Subcutaneous adipose tissue (tissue), 4 donors: Measurements from ENCODE around the gene FN3KRP. TPM values are rescaled to one million over a fixed set of nuclear protein-coding genes. Genes with fewer than 3 reads are reported as not detected.

Experiments
- total RNA-seq, 4 donors: library from RNA; depleted of rRNA; stranded (reverse); fragments of >200 nt; gene quantifications; one replicate each; pipeline ENCODE4 v1.1.0, GENCODE V29; 2016
- TF ChIP-seq, protein P1 (sequence below): fragments of 450-650 bp; IDR thresholded peaks from one replicate; pipeline ENCODE4 v1.5.1; 2016; ENCODE audit warnings: low read depth, mild to moderate bottlenecking, control low read depth, antibody characterized with exemption, moderate library complexity

The FN3KRP gene
- total RNA-seq, 4 donors from 2014 or later = 10.0 to 23.9 (median 12.1) TPM

DNA sequence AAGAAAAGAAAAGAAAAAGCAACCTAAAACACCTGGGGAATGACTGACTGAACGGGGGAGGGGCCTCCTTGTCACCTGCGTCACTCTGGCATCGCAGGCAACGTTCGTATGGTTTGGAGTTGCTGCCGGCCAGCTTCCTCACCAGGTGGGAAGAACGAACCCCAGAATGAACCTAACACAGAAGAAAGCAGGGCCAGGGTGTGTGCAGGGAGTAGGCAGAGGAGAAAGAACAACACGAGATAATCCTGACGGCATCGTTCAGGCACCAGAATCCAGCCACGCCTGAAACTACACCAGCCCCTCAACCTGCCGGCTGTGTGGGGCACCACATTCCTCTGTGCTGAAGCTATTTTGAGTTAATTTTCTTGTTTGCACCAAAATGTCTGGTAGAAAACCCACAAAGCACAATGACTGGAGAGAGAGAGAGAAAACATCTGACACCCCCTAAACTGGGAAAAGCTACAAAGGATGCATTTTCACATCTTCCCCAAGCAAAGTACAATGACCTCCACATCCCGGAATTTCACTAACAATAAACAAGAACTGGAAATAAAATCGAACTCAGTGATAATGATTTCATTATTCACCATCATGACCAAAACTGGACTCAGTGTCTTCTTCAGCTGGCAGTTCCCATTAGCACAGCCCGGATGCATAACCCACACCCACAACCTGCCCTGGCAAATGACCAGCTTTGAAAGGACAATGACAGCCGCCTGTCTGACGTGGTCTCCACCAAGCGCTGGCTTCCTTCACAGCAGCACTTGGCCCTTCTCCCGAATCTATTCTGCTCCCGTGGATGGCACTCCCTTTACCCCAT is 41.6 kb upstream of the FN3KRP start:
- TF ChIP-seq, protein P1, sequence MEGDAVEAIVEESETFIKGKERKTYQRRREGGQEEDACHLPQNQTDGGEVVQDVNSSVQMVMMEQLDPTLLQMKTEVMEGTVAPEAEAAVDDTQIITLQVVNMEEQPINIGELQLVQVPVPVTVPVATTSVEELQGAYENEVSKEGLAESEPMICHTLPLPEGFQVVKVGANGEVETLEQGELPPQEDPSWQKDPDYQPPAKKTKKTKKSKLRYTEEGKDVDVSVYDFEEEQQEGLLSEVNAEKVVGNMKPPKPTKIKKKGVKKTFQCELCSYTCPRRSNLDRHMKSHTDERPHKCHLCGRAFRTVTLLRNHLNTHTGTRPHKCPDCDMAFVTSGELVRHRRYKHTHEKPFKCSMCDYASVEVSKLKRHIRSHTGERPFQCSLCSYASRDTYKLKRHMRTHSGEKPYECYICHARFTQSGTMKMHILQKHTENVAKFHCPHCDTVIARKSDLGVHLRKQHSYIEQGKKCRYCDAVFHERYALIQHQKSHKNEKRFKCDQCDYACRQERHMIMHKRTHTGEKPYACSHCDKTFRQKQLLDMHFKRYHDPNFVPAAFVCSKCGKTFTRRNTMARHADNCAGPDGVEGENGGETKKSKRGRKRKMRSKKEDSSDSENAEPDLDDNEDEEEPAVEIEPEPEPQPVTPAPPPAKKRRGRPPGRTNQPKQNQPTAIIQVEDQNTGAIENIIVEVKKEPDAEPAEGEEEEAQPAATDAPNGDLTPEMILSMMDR = no peak

DNA sequence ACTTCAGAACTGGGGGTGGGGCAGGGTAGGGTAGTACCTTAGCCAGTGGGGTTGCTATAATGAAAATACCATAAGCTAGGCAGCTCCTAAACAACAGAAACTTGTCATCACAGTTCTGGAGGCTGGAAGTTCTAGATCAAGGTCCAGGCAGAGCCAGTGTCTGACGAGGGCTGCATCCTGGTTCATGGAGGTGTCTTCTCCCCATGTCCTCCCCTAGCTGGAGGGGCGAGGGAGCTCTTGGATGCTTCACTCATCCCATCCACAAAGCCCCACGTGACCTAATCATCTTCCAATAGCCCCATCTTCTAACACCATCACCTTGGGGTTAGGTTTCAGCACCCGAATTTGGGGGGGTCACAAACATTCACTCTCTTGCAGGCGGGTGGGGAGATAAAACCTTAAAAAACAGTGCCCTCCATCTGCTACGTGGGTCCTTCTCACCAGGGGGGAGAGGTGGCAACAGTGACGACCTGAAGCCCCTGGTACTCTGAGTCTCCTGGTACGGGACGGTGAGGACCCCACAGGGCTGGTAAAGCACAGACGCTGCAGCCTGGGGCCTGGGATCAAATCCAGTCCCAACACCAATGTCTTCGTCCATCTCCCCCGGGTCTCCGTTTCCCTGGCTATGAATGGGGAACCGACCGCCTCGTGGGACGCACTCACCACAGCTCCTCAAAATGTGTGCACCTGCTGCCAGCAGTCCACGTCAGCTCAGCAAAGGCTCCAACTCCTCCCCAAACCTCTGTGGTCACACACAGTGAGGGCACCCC is 40.8 kb upstream of the FN3KRP start:
- TF ChIP-seq, protein P1 = no peak

DNA sequence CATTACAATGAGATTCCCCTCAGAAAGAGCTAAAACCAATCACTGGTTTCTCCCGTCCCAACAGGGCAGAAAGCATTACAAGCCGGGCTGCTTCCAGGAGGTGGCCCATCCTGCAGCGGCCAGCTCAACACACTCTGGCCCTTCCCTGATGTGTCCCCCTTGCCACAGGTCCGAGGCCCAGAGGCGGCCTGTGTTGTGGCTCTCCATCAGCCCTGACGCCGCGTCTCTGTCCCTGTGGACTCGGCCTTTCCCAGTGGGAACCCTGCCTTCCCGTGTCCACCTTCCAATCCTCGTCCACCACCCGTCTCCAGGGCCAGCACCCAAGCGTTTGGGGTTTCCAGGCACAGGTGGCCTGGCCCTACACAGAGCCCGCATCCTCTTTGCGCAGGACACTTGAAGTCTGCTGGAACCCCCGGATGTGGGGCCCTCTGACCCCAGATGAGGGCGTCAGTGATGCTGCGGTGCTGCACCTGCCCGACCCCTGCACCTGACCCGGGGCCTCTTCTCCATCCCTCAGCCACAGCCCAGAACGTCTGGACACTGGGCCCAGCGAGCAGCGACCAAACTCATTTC is 39.1 kb upstream of the FN3KRP start:
- TF ChIP-seq, protein P1 = no peak

GRCh38 chr17:82678265-82678891 is 38.1 kb upstream of the FN3KRP start:
- TF ChIP-seq, protein P1 = no peak

DNA sequence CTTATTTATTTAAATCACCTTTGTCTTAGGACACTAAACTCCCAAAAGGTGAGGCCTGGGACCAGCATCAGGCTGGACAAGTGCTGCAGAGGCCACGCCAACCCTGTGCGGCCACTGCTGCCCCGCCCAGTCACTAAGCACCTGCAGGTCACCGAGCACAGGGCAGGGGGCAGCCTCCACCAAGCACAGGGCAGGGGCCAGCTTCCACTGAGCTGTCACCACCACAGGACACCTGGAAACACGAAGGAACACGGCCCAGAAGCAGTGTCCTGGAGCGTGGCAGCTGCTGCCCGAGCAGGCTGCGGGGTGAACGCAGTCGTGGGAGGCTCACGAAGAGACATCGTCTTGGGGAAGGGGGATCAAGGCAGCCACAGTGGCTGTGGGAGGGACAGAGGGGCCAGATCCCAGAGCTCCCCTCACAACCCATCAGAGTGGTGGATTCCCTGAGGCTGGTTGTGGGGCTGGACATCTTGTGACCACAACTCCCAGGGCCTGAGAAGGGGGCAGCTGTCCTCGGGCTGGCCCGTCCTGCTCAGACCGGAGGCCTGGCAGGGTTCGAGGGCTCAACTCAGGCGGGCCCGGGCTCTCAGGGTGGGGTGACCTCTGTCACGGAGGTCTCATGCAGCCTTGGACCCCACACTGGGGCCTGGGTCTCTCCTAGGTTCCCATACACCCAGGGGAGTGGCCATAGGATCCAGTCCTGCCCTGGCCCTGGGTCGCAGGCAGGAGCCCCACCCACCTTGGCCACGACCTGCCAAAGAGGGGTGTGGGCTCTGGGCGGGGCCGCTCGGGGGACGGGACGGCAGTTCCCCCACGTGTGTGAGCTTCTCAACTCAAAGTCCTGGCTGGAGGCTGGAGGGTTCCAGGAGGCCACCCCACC is 36.7 kb upstream of the FN3KRP start:
- TF ChIP-seq, protein P1 = no peak

- TF ChIP-seq, protein P1 = no peak
Observed at GRCh38 chr17:82681547-82681946, 35.0 kb upstream of the FN3KRP start.
